Suppressor macrophage treated with lipopolysaccharide for 4 hours (primary cell): ENCODE data around the gene OR7A10.
"Not testable (repeated sequence)": the region's sequence is repeated elsewhere in the genome, so short reads cannot be mapped to it uniquely, and the experiment has no call there.

Source experiments
- DNase-seq: peaks from one replicate; pipeline ENCODE4 v3.0.0-alpha.2; 2020

Gene OR7A10

DNA sequence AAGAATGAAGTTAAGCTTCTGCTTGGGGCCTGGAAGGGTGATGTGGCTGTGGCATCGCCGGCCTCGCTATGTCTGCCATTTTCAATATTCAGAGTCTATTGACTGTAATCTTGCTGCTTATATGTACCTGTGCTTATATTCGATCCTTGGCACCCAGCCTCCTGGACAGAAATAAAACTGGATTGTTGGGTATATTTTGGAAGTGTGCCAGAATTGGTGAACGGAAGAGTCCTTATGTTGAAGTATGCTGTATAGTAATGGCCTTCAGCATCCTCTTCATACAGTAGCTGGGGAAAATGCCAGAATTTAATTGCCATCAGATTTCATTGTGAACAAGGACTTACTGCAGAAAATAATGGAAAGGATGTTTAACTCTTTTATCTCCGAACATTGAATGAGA lies 56.5 kb downstream of the OR7A10 start:
- not testable (repeated sequence) for DNase-seq
